ENCODE results near the gene EVL.

The EVL gene

GRCh38 chr14:100084591-100084990 lies 19.4 kb downstream of the EVL start:
- no peak for DNase-seq (ENCODE audit: low read depth)

DNA sequence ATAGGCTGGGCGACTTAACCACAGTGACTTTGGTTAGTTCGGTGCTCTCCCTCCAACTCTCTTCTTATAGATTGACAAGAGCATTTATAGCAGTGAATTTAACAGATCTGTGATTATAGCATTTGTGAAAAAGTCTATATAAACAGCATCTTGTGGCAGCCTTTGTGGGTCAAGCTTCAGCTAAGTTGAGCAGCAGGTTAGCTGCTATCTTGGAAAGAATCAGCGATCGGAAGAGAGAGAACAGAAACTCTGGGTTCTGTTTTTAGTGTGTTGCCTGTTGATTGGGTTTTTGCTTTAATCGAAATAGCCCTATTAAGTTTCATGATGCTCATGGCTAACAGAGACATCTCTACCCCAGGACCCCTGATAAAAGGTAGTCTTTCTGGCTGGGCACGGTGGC lies 20.2 kb downstream of the EVL start:
- no peak for DNase-seq (ENCODE audit: low read depth)

DNA sequence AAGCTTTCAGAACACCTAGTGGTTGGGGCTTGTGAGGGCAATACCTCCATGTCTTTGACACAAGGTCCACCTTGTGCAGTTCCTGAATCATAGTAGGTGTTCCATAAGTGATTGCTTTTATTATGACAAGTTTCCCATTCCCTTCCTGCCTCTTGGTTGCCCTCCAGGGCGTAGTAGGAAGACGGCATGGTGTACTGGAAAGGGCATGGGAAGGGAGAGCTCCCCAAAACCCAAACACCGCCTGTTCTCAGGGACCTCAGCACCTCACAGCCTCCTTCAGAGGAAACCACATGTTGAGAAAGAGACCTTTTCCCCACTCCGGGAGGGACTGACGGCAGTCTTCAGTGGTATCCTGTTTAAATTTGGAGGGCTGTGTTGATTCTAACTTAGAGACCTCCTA lies 21.1 kb downstream of the EVL start:
- DNase-seq (ENCODE audit: low read depth) = no peak

- DNase-seq (ENCODE audit: low read depth) = no peak
Observed at GRCh38 chr14:100088226-100088625, 23.0 kb downstream of the EVL start.

DNA sequence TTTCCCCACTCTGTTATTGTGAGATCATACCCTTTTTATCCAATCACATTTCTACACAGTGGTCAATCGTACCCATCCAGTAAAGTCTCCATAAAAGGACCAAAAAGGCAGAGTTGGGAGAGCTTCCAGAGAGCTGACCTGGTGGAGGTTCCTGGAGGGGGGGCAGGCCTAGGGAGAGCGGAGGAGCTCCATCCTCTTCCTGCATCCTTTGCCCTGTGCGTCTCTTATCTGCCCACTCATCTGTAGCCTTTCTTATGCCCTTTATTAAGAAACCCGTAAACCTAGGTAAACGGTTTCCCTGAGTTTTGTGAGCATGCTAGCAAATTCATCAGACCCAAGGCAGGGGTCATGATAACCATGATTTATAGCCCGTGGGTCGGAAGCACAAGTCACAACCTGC lies 26.2 kb downstream of the EVL start:
- DNase-seq (ENCODE audit: low read depth) = no peak

DNA sequence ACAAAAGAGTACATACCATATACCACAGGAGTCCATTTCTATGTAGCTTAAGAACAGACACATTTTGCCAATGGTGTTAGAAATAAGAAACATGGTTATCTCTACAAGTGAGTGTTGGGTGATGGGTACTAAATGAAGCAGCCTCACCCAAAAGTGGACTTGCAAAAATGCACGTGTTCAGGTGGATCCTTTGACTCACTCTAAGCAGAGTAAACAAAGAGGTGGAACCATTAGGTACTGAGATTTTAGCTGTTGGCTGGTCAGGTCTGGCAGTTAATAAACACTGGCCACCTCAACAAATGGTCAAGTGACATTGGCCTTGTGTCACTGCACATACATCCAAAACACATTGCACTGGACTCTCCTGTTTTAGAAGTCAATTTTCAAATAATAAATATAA lies 27.6 kb downstream of the EVL start:
- no peak for DNase-seq (ENCODE audit: low read depth)

- DNase-seq (ENCODE audit: low read depth) = no peak
Observed at GRCh38 chr14:100093319-100093718, 28.1 kb downstream of the EVL start.

GRCh38 chr14:100096656-100097055 lies 31.4 kb downstream of the EVL start:
- no peak for DNase-seq (ENCODE audit: low read depth)

DNA sequence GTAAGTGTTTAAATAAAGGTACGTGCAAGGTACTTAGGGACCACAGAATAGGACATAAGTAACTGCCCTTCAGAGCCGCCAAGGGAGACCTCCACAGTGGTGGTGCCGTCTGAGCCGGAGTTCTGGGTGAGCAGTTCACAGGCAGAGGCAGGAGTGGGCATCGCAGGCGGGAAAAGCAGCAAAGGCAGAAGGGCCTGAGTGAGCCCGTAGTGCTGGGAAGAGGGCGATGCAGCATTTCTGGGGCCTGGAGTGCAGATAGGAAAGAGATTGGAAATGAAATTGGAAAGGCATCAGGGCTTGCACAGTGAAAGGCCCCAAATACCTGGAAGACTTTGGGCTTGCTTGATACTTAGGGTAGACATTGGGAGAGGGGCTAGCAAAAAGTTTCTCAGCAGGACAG lies 32.9 kb downstream of the EVL start:
- DNase-seq (ENCODE audit: low read depth) = no peak

- DNase-seq (ENCODE audit: low read depth) = no peak
Observed at GRCh38 chr14:100100032-100100703, 34.9 kb downstream of the EVL start.

- DNase-seq (ENCODE audit: low read depth) = no peak
Observed at GRCh38 chr14:100102156-100102785, 37.0 kb downstream of the EVL start.

DNA sequence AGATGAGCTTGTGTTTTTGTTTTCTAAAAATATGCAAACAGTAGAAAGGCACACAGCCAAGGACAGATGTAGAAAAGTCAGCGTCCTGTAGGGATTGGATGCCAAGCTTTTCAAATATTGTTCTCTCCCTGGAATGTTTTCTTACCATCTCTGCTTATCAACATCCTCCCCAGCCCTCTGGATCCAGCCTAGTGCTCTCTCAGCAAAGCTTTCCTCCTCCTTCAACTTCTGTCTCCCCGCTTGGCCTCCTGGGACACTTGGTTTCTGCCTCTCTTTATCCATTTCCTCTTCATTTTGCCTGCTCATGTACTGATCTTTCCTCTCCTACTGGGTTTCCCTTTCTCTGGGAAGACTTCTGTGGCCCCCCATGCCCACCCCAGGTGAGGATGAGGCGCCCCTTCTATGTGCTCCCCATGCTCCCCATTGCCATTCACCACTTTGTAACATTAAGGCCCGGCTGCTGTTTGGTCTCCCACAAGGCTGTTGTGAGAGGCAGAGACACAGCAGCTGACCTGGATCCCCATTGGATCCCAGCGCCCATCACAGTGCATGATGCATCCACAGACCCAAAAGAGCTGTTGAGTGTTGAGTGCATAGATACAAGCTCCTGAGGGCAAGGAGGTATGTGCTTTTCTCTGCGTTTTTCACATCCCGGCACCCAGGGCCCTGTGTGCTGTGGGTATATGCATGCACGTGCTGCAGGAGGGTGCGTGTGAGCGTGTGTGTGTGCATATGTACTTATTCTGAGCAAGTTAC lies 38.2 kb downstream of the EVL start:
- no peak for DNase-seq (ENCODE audit: low read depth)

- DNase-seq (ENCODE audit: low read depth) = no peak
Observed at GRCh38 chr14:100104006-100104352, 38.8 kb downstream of the EVL start.

- no peak for DNase-seq (ENCODE audit: low read depth)
Observed at GRCh38 chr14:100104523-100105300, 39.5 kb downstream of the EVL start.

DNA sequence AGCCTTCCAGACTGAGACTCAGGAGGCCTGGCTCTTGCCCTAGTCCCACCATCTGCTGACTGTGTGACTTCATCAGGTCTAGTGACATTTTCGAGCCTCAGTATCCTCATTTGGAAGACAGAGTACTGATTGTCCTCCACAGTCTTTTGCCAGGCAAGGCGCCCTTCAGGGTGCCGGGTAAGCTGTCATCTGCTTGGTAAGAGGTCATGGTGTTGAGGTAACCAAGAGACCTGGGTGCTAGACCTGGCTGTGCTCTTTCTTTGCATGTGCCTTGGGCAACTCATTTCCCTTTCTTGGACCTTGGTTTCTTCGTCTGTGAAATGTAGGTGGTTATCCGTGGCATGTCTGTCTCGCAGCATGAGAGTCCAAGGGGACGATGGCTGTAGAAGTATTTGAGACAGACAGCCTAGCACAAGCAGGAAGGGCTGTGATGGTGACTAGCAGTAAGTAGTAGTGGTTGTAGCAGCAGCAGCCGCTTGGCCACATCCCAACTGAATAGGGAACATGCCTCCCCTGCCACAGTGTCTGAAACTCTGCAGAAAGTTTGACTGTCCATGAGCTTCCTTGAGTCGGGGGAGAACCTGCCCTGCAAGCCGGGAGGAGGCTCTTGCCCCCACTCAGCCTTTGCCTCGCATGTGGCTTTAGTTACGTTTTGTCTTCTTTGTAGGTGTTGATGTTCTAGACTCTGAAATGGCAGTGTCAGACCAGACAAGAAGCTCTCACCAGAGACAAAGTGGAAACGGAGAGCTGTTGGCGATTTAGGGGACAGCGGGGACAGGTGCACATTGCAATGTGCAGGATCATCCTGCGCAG lies 40.3 kb downstream of the EVL start:
- no peak for DNase-seq (ENCODE audit: low read depth)

DNA sequence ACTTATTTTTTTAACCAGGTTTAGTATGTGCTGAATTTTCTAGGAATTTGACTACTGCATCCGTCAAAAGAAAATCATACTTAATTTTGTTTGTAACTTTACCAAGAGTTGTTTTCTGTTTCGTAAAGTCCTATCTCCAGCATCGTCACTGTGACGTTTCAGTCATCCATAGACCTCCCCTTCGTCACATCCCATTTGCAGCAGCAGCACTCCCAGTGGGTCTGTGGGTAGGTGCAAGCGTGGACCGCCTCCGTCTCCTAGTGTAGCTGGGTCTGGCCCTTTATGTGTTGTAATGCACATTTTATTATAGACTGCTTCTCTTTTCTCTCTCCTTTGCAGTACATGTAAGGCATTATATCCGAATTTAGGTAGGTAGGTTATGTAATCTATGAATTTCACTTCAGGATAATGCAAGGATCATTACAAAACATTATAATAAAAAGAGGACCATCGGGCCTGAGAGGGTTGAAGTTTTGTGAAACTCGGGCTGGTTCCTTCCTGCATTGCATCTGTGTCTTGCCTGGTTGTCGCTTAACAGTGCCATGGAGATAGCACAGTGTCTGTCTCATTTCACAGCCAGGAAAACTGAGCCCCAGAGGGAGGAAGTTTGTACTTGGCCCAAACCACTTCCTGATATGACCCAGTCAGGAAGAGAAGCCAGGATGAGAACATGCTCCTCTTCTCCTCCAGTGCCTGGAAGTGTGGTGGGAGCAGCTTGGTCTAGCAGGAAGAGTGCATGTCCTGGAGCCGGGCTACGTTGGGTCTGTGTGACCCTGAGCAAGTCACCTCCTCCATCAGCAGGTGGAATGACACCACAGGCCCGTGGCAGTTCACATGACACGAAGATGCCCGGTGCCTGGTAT lies 41.3 kb downstream of the EVL start:
- peak; percentile 66 for DNase-seq (ENCODE audit: low read depth)

- no peak for DNase-seq (ENCODE audit: low read depth)
Observed at GRCh38 chr14:100107236-100107635, 42.0 kb downstream of the EVL start.

GRCh38 chr14:100108042-100108825 lies 43.0 kb downstream of the EVL start:
- DNase-seq (ENCODE audit: low read depth) = peak; percentile 68

DNA sequence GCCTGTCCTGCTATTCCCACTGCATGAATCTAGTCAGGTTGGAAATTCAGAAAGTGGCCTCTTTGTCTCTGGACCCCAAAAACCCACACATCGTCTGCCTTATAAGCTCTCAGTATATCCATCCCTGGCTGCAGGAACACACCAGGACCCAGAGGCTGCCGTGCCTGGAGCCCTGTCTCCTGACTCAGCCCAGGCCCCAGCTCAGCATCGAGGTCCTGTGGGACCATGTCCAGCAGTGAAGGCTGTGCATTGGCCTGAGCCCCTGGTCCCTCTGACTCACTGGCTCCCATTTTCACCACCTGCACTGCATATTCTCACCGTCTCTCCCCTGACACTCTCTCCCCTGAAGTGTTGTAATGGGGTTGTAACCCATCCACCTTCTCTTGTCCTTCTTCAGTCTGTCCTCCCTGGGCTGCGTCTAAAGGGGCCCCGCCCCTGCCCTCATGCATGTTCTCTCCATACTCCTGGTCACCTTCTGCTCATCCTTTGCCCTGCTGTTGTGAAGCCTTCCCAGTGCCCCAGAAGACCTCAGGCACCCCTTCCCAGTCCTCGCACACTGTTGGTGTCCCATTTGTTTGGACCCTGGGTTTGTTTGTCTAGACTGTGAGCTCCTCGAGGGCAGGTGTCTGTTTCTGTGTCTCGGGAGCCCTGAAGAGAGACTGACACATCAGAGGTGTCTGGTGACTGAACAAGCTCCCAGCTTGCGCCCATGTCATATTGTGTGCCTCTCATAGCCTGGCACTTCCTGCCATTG lies 43.8 kb downstream of the EVL start:
- DNase-seq (ENCODE audit: low read depth) = no peak
